ENCODE measurements around the gene ZC3H11A.
"Not testable (repeated sequence)": the region's sequence is repeated elsewhere in the genome, so short reads cannot be mapped to it uniquely, and the experiment has no call there.

The ZC3H11A gene

GRCh38 chr1:203828002-203828401 is 32.6 kb downstream of the ZC3H11A start:
- no peak overlapping the region for H3K4me3 ChIP-seq (ENCODE audit: low read length)
- DNase-seq (ENCODE audit: low read depth, low spot score), result no peak

GRCh38 chr1:203828503-203828902 is 33.1 kb downstream of the ZC3H11A start:
- H3K4me3 ChIP-seq (ENCODE audit: low read length), result no peak overlapping the region
- no peak for DNase-seq (ENCODE audit: low read depth, low spot score)

GRCh38 chr1:203829247-203829646 is 33.8 kb downstream of the ZC3H11A start:
- DNase-seq (ENCODE audit: low read depth, low spot score); H3K4me3 ChIP-seq (ENCODE audit: low read length): not testable (repeated sequence)

- DNase-seq (ENCODE audit: low read depth, low spot score), result no peak
- H3K4me3 ChIP-seq (ENCODE audit: low read length), result no peak overlapping the region
These were observed 40.1 kb downstream of the ZC3H11A start for GRCh38 chr1:203835476-203835875.

- DNase-seq (ENCODE audit: low read depth, low spot score), result no peak
These were observed 43.7 kb downstream of the ZC3H11A start for GRCh38 chr1:203839081-203839480.

GRCh38 chr1:203840208-203840808 is 44.9 kb downstream of the ZC3H11A start:
- H3K4me3 ChIP-seq (ENCODE audit: low read length), result no peak overlapping the region
- no peak for DNase-seq (ENCODE audit: low read depth, low spot score)

More at GRCh38 chr1:203839081-203839480, 43.7 kb downstream of the ZC3H11A start:
- no peak overlapping the region for H3K4me3 ChIP-seq (ENCODE audit: low read length)

GRCh38 chr1:203842559-203842876 is 47.1 kb downstream of the ZC3H11A start:
- no peak for DNase-seq (ENCODE audit: low read depth, low spot score)
- H3K4me3 ChIP-seq (ENCODE audit: low read length), result no peak overlapping the region

GRCh38 chr1:203843435-203843834 is 48.0 kb downstream of the ZC3H11A start:
- H3K4me3 ChIP-seq (ENCODE audit: low read length), result no peak overlapping the region
- DNase-seq (ENCODE audit: low read depth, low spot score), result no peak
